HepG2 (cell line): ENCODE results near the gene SKIDA1. TPM values are rescaled to one million over a fixed set of nuclear protein-coding genes. Genes with fewer than 3 reads are reported as not detected.
A peak's percentile ranks its signal among the peaks of the same experiment; 100 is the strongest.

Experiments
- CENPT ChIP-seq: sonication (generic); formaldehyde crosslinking; IDR thresholded peaks from 2 replicates; pipeline ENCODE4 v1.8.0; 2022; ENCODE audit warnings: low read depth, mild to moderate bottlenecking, moderate library complexity, missing genetic modification reagents
- KDM3A ChIP-seq: IDR thresholded peaks from 2 replicates; pipeline ENCODE4 v1.6.1; 2018; ENCODE audit warnings: low read depth, missing compliant biosample characterization
- MTA1 ChIP-seq: sonication (generic); formaldehyde crosslinking; IDR thresholded peaks from 2 replicates; pipeline ENCODE4 v1.4.0; 2020; ENCODE audit warnings: missing genetic modification reagents, mild to moderate bottlenecking, borderline replicate concordance
- ZC3H13 ChIP-seq: sonication (generic); formaldehyde crosslinking; IDR thresholded peaks from 2 replicates; pipeline ENCODE4 v1.8.1; 2023; ENCODE audit warnings: mild to moderate bottlenecking, missing genetic modification reagents, moderate library complexity
- ZFP36L1 ChIP-seq: sonication (generic); formaldehyde crosslinking; IDR thresholded peaks from 2 replicates; pipeline ENCODE4 v1.8.0; 2022; ENCODE audit warnings: mild to moderate bottlenecking, missing genetic modification reagents, moderate library complexity
- ZFX ChIP-seq: sonication (generic); formaldehyde crosslinking; IDR thresholded peaks from 2 replicates; pipeline ENCODE4 v1.4.0; 2020; ENCODE audit warnings: mild to moderate bottlenecking, low read depth, missing genetic modification reagents, moderate library complexity
- ZNF619 ChIP-seq: sonication (generic); formaldehyde crosslinking; IDR thresholded peaks from 2 replicates; pipeline ENCODE4 v1.4.0; 2020; ENCODE audit warnings: mild to moderate bottlenecking, missing genetic modification reagents
- ZNF773 ChIP-seq: sonication (generic); formaldehyde crosslinking; IDR thresholded peaks from 2 replicates; pipeline ENCODE4 v1.4.0; 2020; ENCODE audit warnings: missing genetic modification reagents, borderline replicate concordance
- polyA plus RNA-seq, 8 experiments: library from polyadenylated mRNA; depleted of rRNA in 3 of 8; stranded (reverse) in 7 of 8; unstranded in 1 of 8; fragments of >200 nt; fragmentation: Illumina TruSeq in 4 of 8; extraction: Trizol in 4 of 8; gene quantifications; 2 replicates each; pipeline versions ENCODE4 v1.2.1 to v1.2.3, GENCODE V29; 2011 to 2016; ENCODE audit warnings: low read depth in 4 of 8, missing spikeins in 1 of 8, mixed read lengths in 1 of 8; ENCODE audit not compliant: insufficient read depth in 1 of 8
- total RNA-seq, 5 experiments: library from RNA; depleted of rRNA; stranded (reverse); fragments of >200 nt; fragmentation: Illumina TruSeq; extraction: Trizol; gene quantifications; 2 replicates each; pipeline ENCODE4 v1.2.3, GENCODE V29; 2016; ENCODE audit warnings: low read depth in 1 of 5
- TF ChIP-seq, protein P1 (sequence below): sonication (generic); formaldehyde crosslinking; IDR thresholded peaks from 2 replicates; pipeline ENCODE4 v1.4.0; 2020; ENCODE audit warnings: missing genetic modification reagents
- TF ChIP-seq, protein P2 (sequence below): IDR thresholded peaks from 2 replicates; pipeline ENCODE4 v1.6.1; 2012; ENCODE audit warnings: inconsistent platforms
- TF ChIP-seq, protein P3 (sequence below): sonication (generic); formaldehyde crosslinking; IDR thresholded peaks from 2 replicates; pipeline ENCODE4 v1.8.0; 2022; ENCODE audit warnings: mild to moderate bottlenecking, missing genetic modification reagents
- TF ChIP-seq, protein P4 (sequence below): sonication (generic); formaldehyde crosslinking; IDR thresholded peaks from 2 replicates; pipeline ENCODE4 v1.5.0; 2020; ENCODE audit warnings: mild to moderate bottlenecking, missing genetic modification reagents, borderline replicate concordance
- TF ChIP-seq, protein P5 (sequence below): sonication (generic); formaldehyde crosslinking; IDR thresholded peaks from 2 replicates; pipeline ENCODE4 v1.5.1; 2020; ENCODE audit warnings: mild to moderate bottlenecking, missing genetic modification reagents, moderate library complexity
- TF ChIP-seq, protein P6 (sequence below): sonication (generic); formaldehyde crosslinking; conservative IDR thresholded peaks from 2 replicates; pipeline ENCODE4 v1.4.0; 2020; ENCODE audit warnings: missing genetic modification reagents
- TF ChIP-seq, protein P7 (sequence below): sonication (generic); formaldehyde crosslinking; IDR thresholded peaks from 2 replicates; pipeline ENCODE4 v1.4.0; 2020; ENCODE audit warnings: missing genetic modification reagents
- TF ChIP-seq, protein P8 (sequence below): sonication (generic); formaldehyde crosslinking; IDR thresholded peaks from 2 replicates; pipeline ENCODE4 v1.8.1; 2023; ENCODE audit warnings: mild to moderate bottlenecking, missing genetic modification reagents

The SKIDA1 gene
- total and polyA plus RNA-seq, 2 of the 13 experiments (the other 11 are each of a cell fraction or from before 2014, with no cell fraction given), result 0.73 to 1.5 TPM

DNA sequence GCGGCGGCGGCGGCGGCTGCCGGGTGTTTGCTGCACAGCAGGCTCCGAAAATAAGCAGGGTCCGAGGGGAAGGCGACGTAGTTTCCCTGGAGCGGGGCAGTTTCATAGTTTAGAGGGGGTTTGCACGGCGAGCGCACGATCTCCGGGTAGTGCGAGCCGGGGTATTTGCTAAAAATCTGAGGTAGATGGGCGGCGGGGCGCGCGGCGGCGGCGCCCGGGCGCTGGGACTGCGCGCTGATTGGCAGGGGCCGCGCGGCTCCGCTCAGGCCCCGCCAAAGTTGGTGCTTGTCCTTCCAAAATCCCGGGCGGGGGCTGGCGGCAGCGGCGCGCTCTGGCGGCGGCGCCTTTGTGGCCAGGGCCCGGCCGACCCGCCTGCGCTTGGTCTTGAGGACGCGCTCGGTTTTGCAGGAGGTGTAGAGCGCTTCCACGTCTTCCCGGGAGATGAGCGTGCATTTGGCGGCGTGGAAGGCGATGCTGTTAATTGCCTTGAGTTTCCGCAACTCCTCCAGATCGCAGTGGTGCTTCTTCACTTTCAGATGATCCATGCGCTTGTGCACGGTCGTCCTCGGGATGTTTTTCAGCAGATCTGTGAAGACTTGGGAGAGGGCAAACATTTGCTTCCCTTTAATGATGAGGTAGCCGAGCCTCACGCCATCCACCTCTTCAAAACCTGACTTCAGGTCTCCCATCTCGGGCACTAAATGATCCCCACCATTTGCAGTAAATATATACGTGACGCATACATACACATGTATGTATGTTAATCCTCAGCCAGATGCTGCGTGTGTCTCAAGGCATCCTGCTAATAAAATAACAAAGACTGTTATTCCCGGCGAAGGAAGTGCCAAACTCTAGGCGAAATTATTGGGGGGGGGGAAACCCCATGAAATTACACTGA, 8.1 kb downstream of the SKIDA1 start (continued):
- TF ChIP-seq, protein P1, sequence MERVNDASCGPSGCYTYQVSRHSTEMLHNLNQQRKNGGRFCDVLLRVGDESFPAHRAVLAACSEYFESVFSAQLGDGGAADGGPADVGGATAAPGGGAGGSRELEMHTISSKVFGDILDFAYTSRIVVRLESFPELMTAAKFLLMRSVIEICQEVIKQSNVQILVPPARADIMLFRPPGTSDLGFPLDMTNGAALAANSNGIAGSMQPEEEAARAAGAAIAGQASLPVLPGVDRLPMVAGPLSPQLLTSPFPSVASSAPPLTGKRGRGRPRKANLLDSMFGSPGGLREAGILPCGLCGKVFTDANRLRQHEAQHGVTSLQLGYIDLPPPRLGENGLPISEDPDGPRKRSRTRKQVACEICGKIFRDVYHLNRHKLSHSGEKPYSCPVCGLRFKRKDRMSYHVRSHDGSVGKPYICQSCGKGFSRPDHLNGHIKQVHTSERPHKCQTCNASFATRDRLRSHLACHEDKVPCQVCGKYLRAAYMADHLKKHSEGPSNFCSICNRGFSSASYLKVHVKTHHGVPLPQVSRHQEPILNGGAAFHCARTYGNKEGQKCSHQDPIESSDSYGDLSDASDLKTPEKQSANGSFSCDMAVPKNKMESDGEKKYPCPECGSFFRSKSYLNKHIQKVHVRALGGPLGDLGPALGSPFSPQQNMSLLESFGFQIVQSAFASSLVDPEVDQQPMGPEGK (CRISPR knock-in tag), result peak; percentile 58
- TF ChIP-seq, protein P2, sequence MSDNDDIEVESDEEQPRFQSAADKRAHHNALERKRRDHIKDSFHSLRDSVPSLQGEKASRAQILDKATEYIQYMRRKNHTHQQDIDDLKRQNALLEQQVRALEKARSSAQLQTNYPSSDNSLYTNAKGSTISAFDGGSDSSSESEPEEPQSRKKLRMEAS, result peak; percentile 42; the same call in 1 of the 2 replicates
- no peak for TF ChIP-seq ZC3H13 (CRISPR knock-in tag)
- TF ChIP-seq ZNF619 (CRISPR knock-in tag), result no peak
- TF ChIP-seq, protein P3, sequence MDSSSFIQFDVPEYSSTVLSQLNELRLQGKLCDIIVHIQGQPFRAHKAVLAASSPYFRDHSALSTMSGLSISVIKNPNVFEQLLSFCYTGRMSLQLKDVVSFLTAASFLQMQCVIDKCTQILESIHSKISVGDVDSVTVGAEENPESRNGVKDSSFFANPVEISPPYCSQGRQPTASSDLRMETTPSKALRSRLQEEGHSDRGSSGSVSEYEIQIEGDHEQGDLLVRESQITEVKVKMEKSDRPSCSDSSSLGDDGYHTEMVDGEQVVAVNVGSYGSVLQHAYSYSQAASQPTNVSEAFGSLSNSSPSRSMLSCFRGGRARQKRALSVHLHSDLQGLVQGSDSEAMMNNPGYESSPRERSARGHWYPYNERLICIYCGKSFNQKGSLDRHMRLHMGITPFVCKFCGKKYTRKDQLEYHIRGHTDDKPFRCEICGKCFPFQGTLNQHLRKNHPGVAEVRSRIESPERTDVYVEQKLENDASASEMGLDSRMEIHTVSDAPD (CRISPR knock-in tag), result peak; percentile 70
- TF ChIP-seq, protein P4, sequence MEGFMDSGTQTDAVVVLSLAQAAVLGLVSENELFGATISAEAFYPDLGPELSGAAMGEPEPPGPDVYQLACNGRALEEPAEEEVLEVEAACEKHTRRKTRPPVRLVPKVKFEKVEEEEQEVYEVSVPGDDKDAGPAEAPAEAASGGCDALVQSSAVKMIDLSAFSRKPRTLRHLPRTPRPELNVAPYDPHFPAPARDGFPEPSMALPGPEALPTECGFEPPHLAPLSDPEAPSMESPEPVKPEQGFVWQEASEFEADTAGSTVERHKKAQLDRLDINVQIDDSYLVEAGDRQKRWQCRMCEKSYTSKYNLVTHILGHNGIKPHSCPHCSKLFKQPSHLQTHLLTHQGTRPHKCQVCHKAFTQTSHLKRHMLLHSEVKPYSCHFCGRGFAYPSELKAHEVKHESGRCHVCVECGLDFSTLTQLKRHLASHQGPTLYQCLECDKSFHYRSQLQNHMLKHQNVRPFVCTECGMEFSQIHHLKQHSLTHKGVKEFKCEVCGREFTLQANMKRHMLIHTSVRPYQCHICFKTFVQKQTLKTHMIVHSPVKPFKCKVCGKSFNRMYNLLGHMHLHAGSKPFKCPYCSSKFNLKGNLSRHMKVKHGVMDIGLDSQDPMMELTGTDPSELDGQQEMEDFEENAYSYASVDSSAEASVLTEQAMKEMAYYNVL (CRISPR knock-in tag), result peak; percentile 51; the same call in 1 of the 2 replicates
- TF ChIP-seq, protein P5, sequence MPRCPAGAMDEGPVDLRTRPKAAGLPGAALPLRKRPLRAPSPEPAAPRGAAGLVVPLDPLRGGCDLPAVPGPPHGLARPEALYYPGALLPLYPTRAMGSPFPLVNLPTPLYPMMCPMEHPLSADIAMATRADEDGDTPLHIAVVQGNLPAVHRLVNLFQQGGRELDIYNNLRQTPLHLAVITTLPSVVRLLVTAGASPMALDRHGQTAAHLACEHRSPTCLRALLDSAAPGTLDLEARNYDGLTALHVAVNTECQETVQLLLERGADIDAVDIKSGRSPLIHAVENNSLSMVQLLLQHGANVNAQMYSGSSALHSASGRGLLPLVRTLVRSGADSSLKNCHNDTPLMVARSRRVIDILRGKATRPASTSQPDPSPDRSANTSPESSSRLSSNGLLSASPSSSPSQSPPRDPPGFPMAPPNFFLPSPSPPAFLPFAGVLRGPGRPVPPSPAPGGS (CRISPR knock-in tag), result peak; percentile 72; the same call in 1 of the 2 replicates
- no peak for TF ChIP-seq ZFP36L1
- no peak for TF ChIP-seq KDM3A (CRISPR knock-in tag)
- TF ChIP-seq, protein P6, sequence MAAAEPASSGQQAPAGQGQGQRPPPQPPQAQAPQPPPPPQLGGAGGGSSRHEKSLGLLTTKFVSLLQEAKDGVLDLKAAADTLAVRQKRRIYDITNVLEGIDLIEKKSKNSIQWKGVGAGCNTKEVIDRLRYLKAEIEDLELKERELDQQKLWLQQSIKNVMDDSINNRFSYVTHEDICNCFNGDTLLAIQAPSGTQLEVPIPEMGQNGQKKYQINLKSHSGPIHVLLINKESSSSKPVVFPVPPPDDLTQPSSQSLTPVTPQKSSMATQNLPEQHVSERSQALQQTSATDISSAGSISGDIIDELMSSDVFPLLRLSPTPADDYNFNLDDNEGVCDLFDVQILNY, result 0 out of 2 replicates have a peak, but pooled peaks have one; percentile 27
- no peak for TF ChIP-seq MTA1 (CRISPR knock-in tag)
- no peak for TF ChIP-seq CENPT (CRISPR knock-in tag)
- TF ChIP-seq, protein P7, sequence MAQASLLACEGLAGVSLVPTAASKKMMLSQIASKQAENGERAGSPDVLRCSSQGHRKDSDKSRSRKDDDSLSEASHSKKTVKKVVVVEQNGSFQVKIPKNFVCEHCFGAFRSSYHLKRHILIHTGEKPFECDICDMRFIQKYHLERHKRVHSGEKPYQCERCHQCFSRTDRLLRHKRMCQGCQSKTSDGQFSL (CRISPR knock-in tag), result no peak
- no peak for TF ChIP-seq ZNF773 (CRISPR knock-in tag)
- TF ChIP-seq, protein P8, sequence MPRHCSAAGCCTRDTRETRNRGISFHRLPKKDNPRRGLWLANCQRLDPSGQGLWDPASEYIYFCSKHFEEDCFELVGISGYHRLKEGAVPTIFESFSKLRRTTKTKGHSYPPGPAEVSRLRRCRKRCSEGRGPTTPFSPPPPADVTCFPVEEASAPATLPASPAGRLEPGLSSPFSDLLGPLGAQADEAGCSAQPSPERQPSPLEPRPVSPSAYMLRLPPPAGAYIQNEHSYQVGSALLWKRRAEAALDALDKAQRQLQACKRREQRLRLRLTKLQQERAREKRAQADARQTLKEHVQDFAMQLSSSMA (CRISPR knock-in tag), result no peak
- peak; percentile 49; the same call in 1 of the 2 replicates for TF ChIP-seq ZFX (CRISPR knock-in tag)
